Tibial nerve (tissue), 3 donors: Measurements from ENCODE around the gene ANAPC10.

ENCODE experiments used
- CTCF ChIP-seq, 5 experiments: fragments of 200-600 bp in 3 of 5; fragments of 450-650 bp in 2 of 5; sonication (generic) in 3 of 5; IDR thresholded peaks; one replicate each; pipeline ENCODE4 v1.5.1; 2016 to 2019; ENCODE audit warnings: antibody characterized with exemption in 5 of 5, mild to moderate bottlenecking in 3 of 5, moderate library complexity in 2 of 5
- POLR2A ChIP-seq, 2 donors: fragments of 450-650 bp; IDR thresholded peaks; one replicate each; pipeline ENCODE4 v1.6.1; 2017; ENCODE audit warnings: antibody characterized with exemption in 2 of 2, mild to moderate bottlenecking in 2 of 2, moderate library complexity in 2 of 2

GRCh38 chr4:145130788-145131399, 32.9 kb upstream of the ANAPC10 start:
- no peak for TF ChIP-seq CTCF (IDR thresholded peaks at IDR 0.05)
- no peak for TF ChIP-seq POLR2A (IDR thresholded peaks at IDR 0.05)
